GM08714 (cell line): ENCODE measurements around the gene ADAMTS18.

ENCODE experiments used
- H3K4me3 ChIP-seq: fragments of 200-500 bp; sonication (Bioruptor generic); 2 replicates; pipeline ENCODE4 v1.5.1; 2014; ENCODE audit warnings: mild to moderate bottlenecking, low read length, inconsistent platforms
- ZNF274 ChIP-seq: IDR thresholded peaks from 2 replicates; pipeline ENCODE4 v1.6.1; 2012; ENCODE audit warnings: mild to moderate bottlenecking, low read depth, low read length

ADAMTS18 gene

GRCh38 chr16:77416939-77417480 lies 17.8 kb downstream of the ADAMTS18 start:
- no peak for TF ChIP-seq ZNF274
- H3K4me3 ChIP-seq = no peak overlapping the region

GRCh38 chr16:77414752-77415231 lies 20.0 kb downstream of the ADAMTS18 start:
- no peak for TF ChIP-seq ZNF274

GRCh38 chr16:77410449-77410848 lies 24.4 kb downstream of the ADAMTS18 start:
- TF ChIP-seq ZNF274 = no peak
- H3K4me3 ChIP-seq = no peak overlapping the region

More at GRCh38 chr16:77414752-77415231, 20.0 kb downstream of the ADAMTS18 start:
- no peak overlapping the region for H3K4me3 ChIP-seq

GRCh38 chr16:77409311-77409710 lies 25.5 kb downstream of the ADAMTS18 start:
- TF ChIP-seq ZNF274 = no peak
- no peak overlapping the region for H3K4me3 ChIP-seq

- H3K4me3 ChIP-seq = no peak overlapping the region
- no peak for TF ChIP-seq ZNF274
Measured at GRCh38 chr16:77408607-77409006, 26.2 kb downstream of the ADAMTS18 start.

- no peak for TF ChIP-seq ZNF274
- no peak overlapping the region for H3K4me3 ChIP-seq
Measured at GRCh38 chr16:77406680-77407079, 28.2 kb downstream of the ADAMTS18 start.

- no peak overlapping the region for H3K4me3 ChIP-seq
- TF ChIP-seq ZNF274 = no peak
Measured at GRCh38 chr16:77404775-77405174, 30.1 kb downstream of the ADAMTS18 start.

- TF ChIP-seq ZNF274 = no peak
- no peak overlapping the region for H3K4me3 ChIP-seq
Measured at GRCh38 chr16:77403732-77404131, 31.1 kb downstream of the ADAMTS18 start.

- H3K4me3 ChIP-seq = no peak overlapping the region
- no peak for TF ChIP-seq ZNF274
Measured at GRCh38 chr16:77402672-77403071, 32.2 kb downstream of the ADAMTS18 start.

- H3K4me3 ChIP-seq = no peak overlapping the region
- TF ChIP-seq ZNF274 = no peak
Measured at GRCh38 chr16:77402118-77402517, 32.7 kb downstream of the ADAMTS18 start.

GRCh38 chr16:77399546-77399945 lies 35.3 kb downstream of the ADAMTS18 start:
- H3K4me3 ChIP-seq = no peak overlapping the region
- TF ChIP-seq ZNF274 = no peak

GRCh38 chr16:77399066-77399465 lies 35.8 kb downstream of the ADAMTS18 start:
- TF ChIP-seq ZNF274 = no peak
- H3K4me3 ChIP-seq = no peak overlapping the region

- TF ChIP-seq ZNF274 = no peak
Measured at GRCh38 chr16:77398495-77398894, 36.3 kb downstream of the ADAMTS18 start.

GRCh38 chr16:77396461-77396860 lies 38.4 kb downstream of the ADAMTS18 start:
- TF ChIP-seq ZNF274 = no peak
- H3K4me3 ChIP-seq = no peak overlapping the region

More at GRCh38 chr16:77398495-77398894, 36.3 kb downstream of the ADAMTS18 start:
- H3K4me3 ChIP-seq = no peak overlapping the region

- no peak overlapping the region for H3K4me3 ChIP-seq
- TF ChIP-seq ZNF274 = no peak
Measured at GRCh38 chr16:77394699-77395098, 40.1 kb downstream of the ADAMTS18 start.

- TF ChIP-seq ZNF274 = no peak
- H3K4me3 ChIP-seq = no peak overlapping the region
Measured at GRCh38 chr16:77393955-77394354, 40.9 kb downstream of the ADAMTS18 start.

GRCh38 chr16:77387815-77388209 lies 47.0 kb downstream of the ADAMTS18 start:
- TF ChIP-seq ZNF274 = no peak

More at GRCh38 chr16:77387815-77388209, 47.0 kb downstream of the ADAMTS18 start:
- no peak overlapping the region for H3K4me3 ChIP-seq
